Measurements from ENCODE around the gene MRPS34.

Gene MRPS34

GRCh38 chr16:1781254-1781653, 8.3 kb upstream of the MRPS34 start:
- no peak for DNase-seq (ENCODE audit: low spot score)

- DNase-seq (ENCODE audit: low spot score): no peak
Measured at GRCh38 chr16:1780677-1781072, 7.7 kb upstream of the MRPS34 start.

DNA sequence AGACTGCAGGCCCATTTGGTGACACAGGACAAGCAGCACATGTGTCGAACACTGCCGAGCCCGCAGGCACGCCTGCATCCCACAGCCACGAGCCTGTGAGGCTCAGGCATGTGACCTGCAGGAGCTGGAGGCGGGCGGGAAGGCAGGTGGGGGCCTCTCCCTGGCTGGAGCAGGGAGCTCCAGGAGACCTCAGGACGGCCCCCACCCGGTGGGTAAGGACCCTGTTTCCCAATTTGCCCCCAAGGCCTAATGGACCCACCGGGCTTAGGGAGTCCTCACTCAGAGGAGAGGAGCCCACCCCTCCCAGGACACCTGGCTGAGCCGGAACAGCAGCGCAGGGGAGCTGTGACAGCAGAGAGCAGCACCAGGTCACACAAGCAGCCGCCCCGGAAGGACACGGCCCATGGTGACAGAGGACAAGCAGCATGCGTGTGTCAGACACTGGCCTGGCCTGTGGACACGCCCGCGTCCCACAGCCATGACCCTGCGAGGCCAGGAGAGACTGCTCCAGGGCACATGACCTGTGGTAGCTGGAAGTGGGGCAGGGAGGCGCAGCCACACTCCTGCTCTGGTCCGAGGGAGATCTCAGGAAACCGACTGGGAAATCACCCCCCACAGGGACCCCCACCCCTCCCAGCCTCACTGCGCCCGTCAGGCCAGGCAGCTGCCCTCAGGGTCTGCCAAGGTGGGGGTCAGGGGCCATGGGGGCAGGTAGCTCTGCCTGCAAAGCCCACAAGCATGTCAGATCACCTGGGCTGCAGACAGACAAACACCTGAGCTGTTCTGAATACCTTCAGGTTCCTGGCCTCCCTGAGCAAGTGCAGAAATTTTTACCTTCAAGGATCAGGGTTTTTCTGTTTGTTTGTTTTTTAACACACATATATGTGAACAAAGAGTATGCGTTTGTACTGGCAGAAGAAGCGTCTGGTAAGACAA, 7.1 kb upstream of the MRPS34 start:
- no peak for DNase-seq (ENCODE audit: low spot score)

DNA sequence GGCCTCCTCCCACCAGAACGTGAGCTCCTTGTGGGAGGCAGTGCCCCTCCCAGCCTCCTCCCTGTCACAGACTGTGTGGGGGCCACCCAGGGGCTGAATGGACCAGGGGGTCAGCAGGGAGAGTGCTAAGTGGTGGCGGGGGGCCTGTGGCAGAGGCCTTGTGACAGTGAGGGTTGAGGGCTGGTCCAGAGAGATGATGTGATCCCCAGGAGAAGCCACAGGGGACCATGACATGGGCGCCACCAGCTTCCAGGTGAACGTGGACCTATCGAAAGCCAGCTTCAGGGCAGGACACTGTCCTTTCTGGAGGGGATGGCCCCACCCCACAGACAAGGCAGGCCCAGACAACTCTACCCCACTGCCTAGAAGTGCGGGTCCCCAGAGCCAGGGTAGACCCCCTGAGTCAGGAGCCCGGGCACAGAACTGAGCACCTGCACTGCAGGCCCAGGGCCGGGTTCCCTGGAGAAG, 6.3 kb upstream of the MRPS34 start:
- DNase-seq (ENCODE audit: low spot score): no peak

GRCh38 chr16:1778200-1779179, 5.6 kb upstream of the MRPS34 start:
- DNase-seq (ENCODE audit: low spot score): no peak

DNA sequence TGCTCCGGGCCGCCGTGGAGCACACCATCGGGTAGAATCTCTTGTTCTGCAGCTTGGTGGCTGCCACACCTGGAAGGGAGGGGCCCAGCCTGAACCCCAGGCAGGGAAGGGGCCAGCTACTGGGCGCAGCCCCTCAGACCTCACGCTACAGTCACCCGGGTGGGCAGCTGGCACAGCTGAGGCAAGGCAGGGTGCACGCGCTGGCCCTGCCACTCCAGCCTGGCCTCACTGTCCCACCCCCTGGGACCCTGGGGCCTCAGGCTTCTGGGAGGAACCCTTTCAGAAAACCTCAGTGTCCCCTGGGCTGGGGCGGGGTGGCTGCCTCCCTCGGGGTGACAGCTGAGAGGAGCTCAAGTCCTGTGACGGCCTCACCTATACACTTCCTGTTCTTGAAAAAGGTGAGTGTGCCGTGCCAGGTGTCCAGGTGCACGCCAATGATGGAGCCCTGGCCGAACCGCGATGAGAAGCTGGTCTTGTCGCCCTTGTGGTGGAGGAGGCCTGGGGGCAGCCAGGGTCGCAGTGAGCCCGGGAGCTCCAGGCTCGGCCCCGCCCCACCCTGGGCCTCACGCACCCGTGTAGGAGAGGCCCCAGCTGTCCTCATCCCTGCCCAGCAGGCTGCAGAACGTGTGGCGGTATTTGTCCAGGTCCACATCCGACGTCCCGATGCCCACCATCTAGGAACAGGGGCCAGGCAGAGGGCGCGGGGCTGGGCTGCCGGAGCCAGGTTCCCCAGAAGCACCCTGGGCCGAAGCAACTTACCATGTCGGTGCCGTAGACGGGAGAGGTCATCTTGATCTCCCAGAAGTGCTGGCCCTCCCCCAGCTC, 4.7 kb upstream of the MRPS34 start:
- DNase-seq (ENCODE audit: low spot score): no peak

- no peak for DNase-seq (ENCODE audit: low spot score)
Measured at GRCh38 chr16:1776991-1777374, 4.0 kb upstream of the MRPS34 start.

DNA sequence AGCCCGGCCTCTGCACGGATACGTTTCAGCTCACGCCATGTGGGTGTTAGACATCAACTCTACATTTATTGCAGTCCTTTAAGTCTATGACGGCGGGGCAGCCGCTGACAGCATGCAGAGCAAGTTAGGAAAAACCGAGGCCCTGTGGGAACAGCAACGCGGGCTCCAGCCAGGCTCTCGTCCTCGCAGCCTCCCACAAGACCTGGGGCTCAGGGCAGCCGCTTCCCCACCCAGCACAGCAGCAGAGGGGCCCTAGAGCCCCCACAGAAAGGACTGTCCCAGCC, 3.7 kb upstream of the MRPS34 start:
- no peak for DNase-seq (ENCODE audit: low spot score)

- DNase-seq (ENCODE audit: low spot score): no peak
Measured at GRCh38 chr16:1775846-1776671, 3.1 kb upstream of the MRPS34 start.

GRCh38 chr16:1775006-1775845, 2.3 kb upstream of the MRPS34 start:
- no peak for DNase-seq (ENCODE audit: low spot score)

DNA sequence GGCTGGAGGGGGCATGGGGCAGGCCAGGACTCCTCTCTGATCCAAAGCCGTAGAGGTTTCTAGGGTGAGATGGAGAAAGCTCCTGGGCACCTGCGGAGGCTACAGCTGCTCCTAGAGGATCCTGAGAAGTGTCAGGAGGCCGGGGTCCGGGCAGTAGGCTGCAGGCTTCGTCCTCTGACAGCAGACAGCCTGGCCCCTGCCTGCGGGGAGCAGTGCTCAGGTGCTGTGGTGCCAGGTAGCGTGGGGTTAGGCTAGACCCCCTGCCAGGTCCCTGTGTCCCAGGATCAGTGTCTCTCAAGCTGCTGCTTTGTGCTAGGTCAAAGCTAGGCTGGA, 1.5 kb upstream of the MRPS34 start:
- DNase-seq (ENCODE audit: low spot score): no peak

- no peak for DNase-seq (ENCODE audit: low spot score)
Measured at GRCh38 chr16:1773703-1774447, 941 bp upstream of the MRPS34 start.

DNA sequence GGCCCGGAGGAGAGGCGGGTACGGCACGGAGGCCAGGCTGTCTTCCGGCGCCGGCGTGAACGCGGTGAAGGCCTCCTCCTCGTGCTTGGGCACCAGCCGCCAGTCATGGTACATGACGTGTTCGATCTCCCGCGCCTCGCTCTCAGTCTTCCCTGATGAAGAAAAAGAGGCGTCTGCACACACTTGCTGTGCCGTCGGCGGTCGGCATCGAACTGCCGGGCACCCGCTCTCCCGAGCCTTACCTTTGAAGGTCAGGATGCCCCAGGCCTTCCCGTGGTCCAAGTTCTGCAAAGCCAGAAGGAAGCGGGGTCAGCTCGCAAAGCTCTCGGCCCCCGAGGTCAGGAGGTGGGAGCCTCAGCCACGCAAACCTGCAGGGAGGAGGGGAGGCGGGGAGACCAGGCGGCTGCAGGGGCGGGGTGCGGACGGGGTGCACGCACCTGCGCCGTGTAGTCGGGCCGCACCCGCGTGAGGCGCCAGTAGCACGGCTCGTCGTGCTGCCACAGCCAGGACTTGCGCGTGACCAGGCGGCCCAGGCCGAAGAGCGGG, 499 bp downstream of the MRPS34 start, which contains the start of gene EME2:
EME2 (plus strand) TSS at position 449 of the 546 bp plus-strand sequence. CDS start 418 bp downstream, outside the sequence.
- no peak for DNase-seq (ENCODE audit: low spot score)

GRCh38 chr16:1771864-1772361, 1.0 kb downstream of the MRPS34 start:
- DNase-seq (ENCODE audit: low spot score): no peak

GRCh38 chr16:1771188-1771863, 1.6 kb downstream of the MRPS34 start, which contains the start of gene NME3:
NME3 (minus strand) TSS chr16:1771543; CDS start chr16:1771534, 9 bp downstream.
- no peak for DNase-seq (ENCODE audit: low spot score)

GRCh38 chr16:1770328-1771187, 2.4 kb downstream of the MRPS34 start:
- no peak for DNase-seq (ENCODE audit: low spot score)

All from kidney capillary endothelial cell (primary cell).